H9 (cell line): ENCODE measurements around the gene DMD. TPM values are rescaled to one million over a fixed set of nuclear protein-coding genes. Genes with fewer than 3 reads are reported as not detected.

Source experiments
- DNase-seq: peaks from one replicate; pipeline ENCODE4 v3.0.0-alpha.2; 2017
- H2AFZ ChIP-seq: one replicate; pipeline ENCODE4 v1.6.1; 2013; ENCODE audit warnings: mild to moderate bottlenecking, low read length, control low read depth, moderate library complexity
- H2AK5ac ChIP-seq: 2 replicates; pipeline ENCODE4 v1.6.1; 2013; ENCODE audit warnings: low read length, control low read depth, mixed read lengths; ENCODE audit not compliant: insufficient read length
- H2BK120ac ChIP-seq: one replicate; pipeline ENCODE4 v1.6.1; 2013; ENCODE audit warnings: low read depth, mild to moderate bottlenecking, low read length, control low read depth, inconsistent platforms; ENCODE audit not compliant: poor library complexity, severe bottlenecking
- H2BK12ac ChIP-seq: 2 replicates; pipeline ENCODE4 v1.6.1; 2013; ENCODE audit warnings: low read length, control low read depth, mixed read lengths, low read depth; ENCODE audit not compliant: insufficient read length
- H2BK15ac ChIP-seq: 2 replicates; pipeline ENCODE4 v1.6.1; 2013; ENCODE audit warnings: low read depth, low read length, control low read depth
- H2BK20ac ChIP-seq: one replicate; pipeline ENCODE4 v1.6.1; 2013; ENCODE audit warnings: low read depth, mild to moderate bottlenecking, low read length, control low read depth, inconsistent platforms; ENCODE audit not compliant: poor library complexity, severe bottlenecking
- H2BK5ac ChIP-seq: 2 replicates; pipeline ENCODE4 v1.6.1; 2013; ENCODE audit warnings: low read length, control low read depth, mixed read lengths; ENCODE audit not compliant: insufficient read length
- H3K14ac ChIP-seq: 2 replicates; pipeline ENCODE4 v1.6.1; 2013; ENCODE audit warnings: low read length, control low read depth; ENCODE audit not compliant: insufficient read depth
- H3K18ac ChIP-seq: 2 replicates; pipeline ENCODE4 v1.6.1; 2013; ENCODE audit warnings: low read depth, mild to moderate bottlenecking, mixed read lengths, low read length, control low read depth; ENCODE audit not compliant: insufficient read length
- H3K23ac ChIP-seq: 2 replicates; pipeline ENCODE4 v1.6.1; 2013; ENCODE audit warnings: low read length, control low read depth, mixed read lengths, low read depth; ENCODE audit not compliant: insufficient read length
- H3K23me2 ChIP-seq: 2 replicates; pipeline ENCODE4 v1.6.1; 2013; ENCODE audit warnings: low read depth, mild to moderate bottlenecking, mixed read lengths, low read length, control low read depth; ENCODE audit not compliant: insufficient read length, poor library complexity, severe bottlenecking
- H3K27ac ChIP-seq: 2 replicates; pipeline ENCODE4 v1.5.1; 2013; ENCODE audit warnings: low read length, control low read depth, mixed read lengths, low read depth; ENCODE audit not compliant: insufficient read length
- H3K27me3 ChIP-seq: 2 replicates; pipeline ENCODE4 v1.6.1; 2013; ENCODE audit warnings: low read length, control low read depth, inconsistent platforms; ENCODE audit not compliant: insufficient read depth
- H3K4ac ChIP-seq: 2 replicates; pipeline ENCODE4 v1.6.1; 2013; ENCODE audit warnings: low read depth, mild to moderate bottlenecking, control low read depth, inconsistent platforms, low read length, moderate library complexity
- H3K4me1 ChIP-seq: 2 replicates; pipeline ENCODE4 v1.6.1; 2013; ENCODE audit warnings: low read length, control low read depth, inconsistent platforms; ENCODE audit not compliant: insufficient read depth
- H3K4me2 ChIP-seq: 2 replicates; pipeline ENCODE4 v1.6.1; 2013; ENCODE audit warnings: low read length, control low read depth, mixed read lengths; ENCODE audit not compliant: insufficient read length, insufficient read depth
- H3K56ac ChIP-seq: 2 replicates; pipeline ENCODE4 v1.6.1; 2013; ENCODE audit warnings: low read depth, mild to moderate bottlenecking, mixed read lengths, low read length, control low read depth; ENCODE audit not compliant: insufficient read length
- H3K79me1 ChIP-seq: 2 replicates; pipeline ENCODE4 v1.6.1; 2013; ENCODE audit warnings: low read depth, mild to moderate bottlenecking, moderate library complexity, low read length, control low read depth, inconsistent platforms; ENCODE audit not compliant: insufficient read depth, poor library complexity, severe bottlenecking
- H3K79me2 ChIP-seq: 2 replicates; pipeline ENCODE4 v1.6.1; 2013; ENCODE audit warnings: low read length, control low read depth, inconsistent platforms; ENCODE audit not compliant: insufficient read depth
- H3K9ac ChIP-seq: 2 replicates; pipeline ENCODE4 v1.6.1; 2013; ENCODE audit warnings: low read length, control low read depth, mixed read lengths; ENCODE audit not compliant: insufficient read length; ENCODE audit errors: extremely low read depth
- H3K9me3 ChIP-seq: one replicate; pipeline ENCODE4 v1.6.1; 2013; ENCODE audit warnings: low read depth, low read length, inconsistent platforms; ENCODE audit not compliant: control insufficient read depth
- H3T11ph ChIP-seq: one replicate; pipeline ENCODE4 v1.6.1; 2013; ENCODE audit warnings: mild to moderate bottlenecking, low read length, control low read depth, inconsistent platforms
- H4K20me1 ChIP-seq: one replicate; pipeline ENCODE4 v1.6.1; 2013; ENCODE audit not compliant: control insufficient read depth, insufficient read length, insufficient read depth
- H4K5ac ChIP-seq: 2 replicates; pipeline ENCODE4 v1.6.1; 2013; ENCODE audit warnings: low read depth, mild to moderate bottlenecking, mixed read lengths, low read length, control low read depth; ENCODE audit not compliant: insufficient read length
- H4K8ac ChIP-seq: replicated peaks from 2 replicates; pipeline ENCODE4 v1.6.1; 2013; ENCODE audit warnings: low read length, control low read depth, mixed read lengths, low read depth; ENCODE audit not compliant: insufficient read length
- H4K91ac ChIP-seq: 2 replicates; pipeline ENCODE4 v1.6.1; 2013; ENCODE audit warnings: low read depth, mild to moderate bottlenecking, moderate library complexity, mixed read lengths, low read length, control low read depth; ENCODE audit not compliant: insufficient read length
- H3K27ac Mint-ChIP-seq, 3 experiments: 2 replicates in 2 of 3; 3 replicates in 1 of 3; pipeline ENCODE4 v1.8.0; 2020 to 2021; ENCODE audit warnings: mixed read lengths in 3 of 3, mild to moderate bottlenecking in 1 of 3, moderate library complexity in 1 of 3
- H3K27me3 Mint-ChIP-seq: 2 replicates; pipeline ENCODE4 v1.8.0; 2021; ENCODE audit warnings: low read depth, mild to moderate bottlenecking, moderate library complexity, mixed read lengths
- H3K36me3 Mint-ChIP-seq, 3 experiments: 2 replicates in 2 of 3; 3 replicates in 1 of 3; pipeline ENCODE4 v1.8.0; 2020 to 2021; ENCODE audit warnings: low read depth in 3 of 3, mixed read lengths in 3 of 3; ENCODE audit not compliant: insufficient read depth in 1 of 3
- H3K4me1 Mint-ChIP-seq, 2 experiments: 2 replicates each; pipeline ENCODE4 v1.8.0; 2020; ENCODE audit warnings: mixed read lengths in 2 of 2
- H3K4me3 Mint-ChIP-seq, 2 experiments: 2 replicates in 1 of 2; 3 replicates in 1 of 2; pipeline ENCODE4 v1.8.0; 2020 to 2021; ENCODE audit warnings: mild to moderate bottlenecking in 2 of 2, mixed read lengths in 2 of 2, moderate library complexity in 1 of 2
- H3K9me3 Mint-ChIP-seq, 2 experiments: 2 replicates in 1 of 2; 3 replicates in 1 of 2; pipeline ENCODE4 v1.8.0; 2020; ENCODE audit warnings: mild to moderate bottlenecking in 2 of 2, mixed read lengths in 2 of 2, moderate library complexity in 1 of 2
- CTCF ChIP-seq: fragments of 200-600 bp; sonication (generic); conservative IDR thresholded peaks from 3 replicates; pipeline ENCODE4 v1.8.0; 2021; ENCODE audit warnings: antibody characterized with exemption, mild to moderate bottlenecking
- WGBS: extraction: QIAGEN DNeasy Blood & Tissue Kit; methylation state at CpG from one replicate; pipeline ENCODE4 v1.1.7; 2013; ENCODE audit warnings: missing lambda C conversion rate, low lambda C conversion rate, mixed read lengths; ENCODE audit not compliant: insufficient read length; ENCODE audit errors: extremely low coverage; 5-methylcytosine and 5-hydroxymethylcytosine counted together
- total RNA-seq: library from RNA; stranded (reverse); gene quantifications from 2 replicates; pipeline ENCODE4 v1.2.1, GENCODE V29; 2021

Gene DMD
- total RNA-seq, 1 experiment from 2014 or later = 3.8 TPM

- no peak overlapping the region for H3K56ac ChIP-seq
- no peak overlapping the region for H3K4ac ChIP-seq
- no peak overlapping the region for H3K9ac ChIP-seq
- H3T11ph ChIP-seq = no peak overlapping the region
- no peak overlapping the region for H4K8ac ChIP-seq
- no peak overlapping the region for H2BK120ac ChIP-seq
- TF ChIP-seq CTCF = no peak
- H3K14ac ChIP-seq = no peak overlapping the region
- no peak overlapping the region for H3K23ac ChIP-seq
- Mint-ChIP-seq H3K4me1 (no peaks in the 10 kb centered on the region; a peak in 1 of 4 replicates), H3K36me3 (no peaks in the 10 kb centered on the region; a peak in 1 of 7 replicates), H3K4me3 (no peak overlapping the region), H3K27ac (no peak overlapping the region), H3K9me3 (peaks cover 52 to 73% of the 10 kb centered on the region in 2 experiments), H3K27me3 (no peaks in the 10 kb centered on the region)
- H3K4me2 ChIP-seq = no peak overlapping the region
- no peaks in the 10 kb centered on the region for H3K27me3 ChIP-seq
- no peaks in the 10 kb centered on the region for H3K79me1 ChIP-seq
- no peak overlapping the region for H2BK15ac ChIP-seq
- H3K23me2 ChIP-seq = no peaks in the 10 kb centered on the region
- no peak overlapping the region for H2BK12ac ChIP-seq
- H3K9me3 ChIP-seq = no peaks in the 10 kb centered on the region
- H4K91ac ChIP-seq = no peak overlapping the region
- no peak overlapping the region for H2BK5ac ChIP-seq
- H3K4me1 ChIP-seq = no peaks in the 10 kb centered on the region
- no peaks in the 10 kb centered on the region for H3K79me2 ChIP-seq
- no peak overlapping the region for H4K5ac ChIP-seq
- H3K18ac ChIP-seq = no peak overlapping the region
- H2AFZ ChIP-seq = no peak overlapping the region
- no peak overlapping the region for H2AK5ac ChIP-seq
- H3K27ac ChIP-seq = no peak overlapping the region
- no peaks in the 10 kb centered on the region for H4K20me1 ChIP-seq
- no peak for DNase-seq
- H2BK20ac ChIP-seq = no peak overlapping the region
- no CpG with 5 or more reads among the region's 4 CpGs for WGBS
These were observed 1882.1 kb downstream of the DMD start for GRCh38 chrX:31329298-31329697.
